NT2/D1 (cell line): ENCODE data around the gene ZNF594.
"Not testable (repeated sequence)": the region's sequence is repeated elsewhere in the genome, so short reads cannot be mapped to it uniquely, and the experiment has no call there.

Experiments
- DNase-seq: peaks from one replicate; pipeline ENCODE4 v3.0.0-alpha.2; 2011; ENCODE audit warnings: low read depth, low spot score
- H3K27me3 ChIP-seq: 2 replicates; pipeline ENCODE4 v1.6.0; 2011; ENCODE audit warnings: mild to moderate bottlenecking; ENCODE audit not compliant: insufficient read length, insufficient read depth
- H3K36me3 ChIP-seq: 2 replicates; pipeline ENCODE4 v1.6.1; 2011; ENCODE audit warnings: mild to moderate bottlenecking, low read length, mixed read lengths; ENCODE audit not compliant: insufficient read depth, insufficient read length
- H3K4me1 ChIP-seq: 2 replicates; pipeline ENCODE4 v1.5.1; 2011; ENCODE audit not compliant: insufficient read depth, insufficient read length
- H3K4me3 ChIP-seq: 2 replicates; pipeline ENCODE4 v1.5.1; 2011; ENCODE audit warnings: low read depth; ENCODE audit not compliant: insufficient read length
- H3K9ac ChIP-seq: 2 replicates; pipeline ENCODE4 v1.6.0; 2011; ENCODE audit warnings: low read depth; ENCODE audit not compliant: insufficient read length
- H3K9me3 ChIP-seq: 2 replicates; pipeline ENCODE4 v1.5.1; 2011; ENCODE audit warnings: mild to moderate bottlenecking, low read length; ENCODE audit not compliant: insufficient read depth
- SUZ12 ChIP-seq: IDR thresholded peaks from 2 replicates; pipeline ENCODE4 v1.6.1; 2011; ENCODE audit not compliant: insufficient read length, insufficient read depth; ENCODE audit errors: extremely low read depth
- YY1 ChIP-seq: IDR thresholded peaks from 2 replicates; pipeline ENCODE4 v1.6.1; 2011; ENCODE audit not compliant: insufficient read length, insufficient read depth
- ZNF274 ChIP-seq: IDR thresholded peaks from 2 replicates; pipeline ENCODE4 v1.6.1; 2011; ENCODE audit warnings: mild to moderate bottlenecking, low read depth, low read length

The ZNF594 gene

GRCh38 chr17:5135726-5136579 lies 55.7 kb downstream of the ZNF594 start:
- H3K4me3 ChIP-seq, result no peak overlapping the region
- H3K27me3 ChIP-seq, result no peaks in the 10 kb centered on the region
- no peaks in the 10 kb centered on the region for H3K36me3 ChIP-seq
- DNase-seq, result no peak
- no peaks in the 10 kb centered on the region for H3K9me3 ChIP-seq
- no peaks in the 10 kb centered on the region for H3K4me1 ChIP-seq
- TF ChIP-seq YY1 (no peak), SUZ12 (no peak), ZNF274 (no peak)
- no peak overlapping the region for H3K9ac ChIP-seq

- not testable (repeated sequence) for H3K9ac ChIP-seq, H3K27me3 ChIP-seq, H3K36me3 ChIP-seq, H3K9me3 ChIP-seq, H3K4me1 ChIP-seq, DNase-seq, H3K4me3 ChIP-seq
Measured at GRCh38 chr17:5135131-5135712, 56.4 kb downstream of the ZNF594 start.

GRCh38 chr17:5134571-5134970 lies 57.1 kb downstream of the ZNF594 start:
- H3K27me3 ChIP-seq, H3K9ac ChIP-seq, H3K36me3 ChIP-seq, H3K4me3 ChIP-seq, H3K9me3 ChIP-seq, DNase-seq, H3K4me1 ChIP-seq: not testable (repeated sequence)

GRCh38 chr17:5133961-5134360 lies 57.7 kb downstream of the ZNF594 start:
- not testable (repeated sequence) for H3K27me3 ChIP-seq, H3K36me3 ChIP-seq, H3K9ac ChIP-seq, DNase-seq, H3K9me3 ChIP-seq, H3K4me3 ChIP-seq, H3K4me1 ChIP-seq

GRCh38 chr17:5133311-5133710 lies 58.4 kb downstream of the ZNF594 start:
- Histone ChIP-seq H3K4me3 (no peak overlapping the region), H3K9ac (no peak overlapping the region), H3K36me3 (no peaks in the 10 kb centered on the region), H3K4me1 (no peaks in the 10 kb centered on the region), H3K9me3 (no peaks in the 10 kb centered on the region), H3K27me3 (no peaks in the 10 kb centered on the region)
- no peak for TF ChIP-seq YY1
- TF ChIP-seq SUZ12, result no peak
- no peak for TF ChIP-seq ZNF274
- DNase-seq, result no peak

GRCh38 chr17:5132503-5133225 lies 59.0 kb downstream of the ZNF594 start:
- H3K9me3 ChIP-seq, H3K27me3 ChIP-seq, H3K36me3 ChIP-seq, H3K4me3 ChIP-seq, H3K4me1 ChIP-seq, DNase-seq, H3K9ac ChIP-seq: not testable (repeated sequence)

GRCh38 chr17:5131799-5132502 lies 59.7 kb downstream of the ZNF594 start:
- DNase-seq, H3K36me3 ChIP-seq, H3K4me1 ChIP-seq, H3K4me3 ChIP-seq, H3K27me3 ChIP-seq, H3K9ac ChIP-seq, H3K9me3 ChIP-seq: not testable (repeated sequence)
